GM18858 (cell line): ENCODE data around the gene MBNL2.

Experiments used
- ATAC-seq: cut with Tn5 transposase; IDR thresholded peaks from one replicate; pipeline ENCODE4 v1.9.1; 2021; ENCODE audit not compliant: unreplicated experiment

Gene MBNL2

GRCh38 chr13:97319113-97319720 is 97.1 kb downstream of the MBNL2 start:
- ATAC-seq = no peak

GRCh38 chr13:97321101-97321500 is 99.0 kb downstream of the MBNL2 start:
- ATAC-seq = no peak

- ATAC-seq = no peak
These were observed 99.6 kb downstream of the MBNL2 start for GRCh38 chr13:97321616-97322321.

- no peak for ATAC-seq
These were observed 100.7 kb downstream of the MBNL2 start for GRCh38 chr13:97322740-97323342.

- ATAC-seq = no peak
These were observed 102.0 kb downstream of the MBNL2 start for GRCh38 chr13:97324115-97324514.

- ATAC-seq = no peak
These were observed 103.6 kb downstream of the MBNL2 start for GRCh38 chr13:97325738-97326137.

- no peak for ATAC-seq
These were observed 105.0 kb downstream of the MBNL2 start for GRCh38 chr13:97327086-97327485.

- ATAC-seq = no peak
These were observed 105.5 kb downstream of the MBNL2 start for GRCh38 chr13:97327506-97328221.

- no peak for ATAC-seq
These were observed 106.2 kb downstream of the MBNL2 start for GRCh38 chr13:97328222-97328790.

GRCh38 chr13:97329331-97329730 is 107.2 kb downstream of the MBNL2 start:
- no peak for ATAC-seq

GRCh38 chr13:97330448-97330847 is 108.3 kb downstream of the MBNL2 start:
- no peak for ATAC-seq

GRCh38 chr13:97332742-97333141 is 110.6 kb downstream of the MBNL2 start:
- ATAC-seq = no peak

- no peak for ATAC-seq
These were observed 111.8 kb downstream of the MBNL2 start for GRCh38 chr13:97333983-97334382.

- no peak for ATAC-seq
These were observed 112.6 kb downstream of the MBNL2 start for GRCh38 chr13:97334690-97335089.

- ATAC-seq = no peak
These were observed 113.5 kb downstream of the MBNL2 start for GRCh38 chr13:97335488-97336134.

GRCh38 chr13:97337985-97338499 is 115.9 kb downstream of the MBNL2 start:
- ATAC-seq = no peak

GRCh38 chr13:97338571-97338970 is 116.4 kb downstream of the MBNL2 start:
- ATAC-seq = no peak

GRCh38 chr13:97339019-97339987 is 117.2 kb downstream of the MBNL2 start:
- no peak for ATAC-seq

- no peak for ATAC-seq
These were observed 118.0 kb downstream of the MBNL2 start for GRCh38 chr13:97339988-97340749.
